ENCODE data around the gene PDE3B.
"Not testable (repeated sequence)": the region's sequence is repeated elsewhere in the genome, so short reads cannot be mapped to it uniquely, and the experiment has no call there.

PDE3B gene

GRCh38 chr11:14873632-14874031 is 230.0 kb downstream of the PDE3B start:
- H3K27me3 ChIP-seq (ENCODE audit: low read depth, low read length): no peaks in the 10 kb centered on the region
- H3K36me3 ChIP-seq (ENCODE audit: control insufficient read depth in 1 of 2, insufficient read depth in 2 of 2, low read length in 2 of 2): peaks cover 4 to 11% of the 10 kb centered on the region in 2 donors
- no peak overlapping the region for H3K4me3 ChIP-seq (ENCODE audit: low read depth in 1 of 2, low read length in 2 of 2)
- H3K4me1 ChIP-seq (ENCODE audit: control insufficient read depth in 1 of 2, insufficient read depth in 2 of 2, low read length in 2 of 2): no peaks in the 10 kb centered on the region
- H3K27ac ChIP-seq (ENCODE audit: low read length): no peak overlapping the region
- no peaks in the 10 kb centered on the region for H3K9me3 ChIP-seq (ENCODE audit: control insufficient read depth in 1 of 2, low read length in 2 of 2)

GRCh38 chr11:14875163-14875562 is 231.6 kb downstream of the PDE3B start:
- Histone ChIP-seq H3K27me3 (ENCODE audit: low read depth, low read length) (no peaks in the 10 kb centered on the region), H3K36me3 (ENCODE audit: control insufficient read depth in 1 of 2, insufficient read depth in 2 of 2, low read length in 2 of 2) (peaks cover 11 to 16% of the 10 kb centered on the region in 2 donors), H3K9me3 (ENCODE audit: control insufficient read depth in 1 of 2, low read length in 2 of 2) (no peaks in the 10 kb centered on the region), H3K4me1 (ENCODE audit: control insufficient read depth in 1 of 2, insufficient read depth in 2 of 2, low read length in 2 of 2) (no peaks in the 10 kb centered on the region), H3K4me3 (ENCODE audit: low read depth in 1 of 2, low read length in 2 of 2) (no peak overlapping the region), H3K27ac (ENCODE audit: low read length) (no peak overlapping the region)

GRCh38 chr11:14881576-14882193 is 238.1 kb downstream of the PDE3B start:
- Histone ChIP-seq H3K4me3 (ENCODE audit: low read depth in 1 of 2, low read length in 2 of 2) (no peak overlapping the region), H3K27ac (ENCODE audit: low read length) (no peak overlapping the region), H3K36me3 (ENCODE audit: control insufficient read depth in 1 of 2, insufficient read depth in 2 of 2, low read length in 2 of 2) (peaks cover 12 to 16% of the 10 kb centered on the region in 2 donors)

GRCh38 chr11:14882196-14882595 is 238.6 kb downstream of the PDE3B start:
- H3K4me1 ChIP-seq (ENCODE audit: control insufficient read depth in 1 of 2, insufficient read depth in 2 of 2, low read length in 2 of 2): no peaks in the 10 kb centered on the region
- H3K9me3 ChIP-seq (ENCODE audit: control insufficient read depth in 1 of 2, low read length in 2 of 2): no peaks in the 10 kb centered on the region
- peaks cover 12 to 16% of the 10 kb centered on the region in 2 donors for H3K36me3 ChIP-seq (ENCODE audit: control insufficient read depth in 1 of 2, insufficient read depth in 2 of 2, low read length in 2 of 2)
- no peak overlapping the region for H3K4me3 ChIP-seq (ENCODE audit: low read depth in 1 of 2, low read length in 2 of 2)
- H3K27me3 ChIP-seq (ENCODE audit: low read depth, low read length): no peaks in the 10 kb centered on the region
- H3K27ac ChIP-seq (ENCODE audit: low read length): no peak overlapping the region

More at GRCh38 chr11:14881576-14882193, 238.1 kb downstream of the PDE3B start:
- H3K27me3 ChIP-seq (ENCODE audit: low read depth, low read length): no peaks in the 10 kb centered on the region
- H3K9me3 ChIP-seq (ENCODE audit: control insufficient read depth in 1 of 2, low read length in 2 of 2): no peaks in the 10 kb centered on the region
- no peaks in the 10 kb centered on the region for H3K4me1 ChIP-seq (ENCODE audit: control insufficient read depth in 1 of 2, insufficient read depth in 2 of 2, low read length in 2 of 2)

- H3K27me3 ChIP-seq (ENCODE audit: low read depth, low read length); H3K9me3 ChIP-seq (ENCODE audit: control insufficient read depth in 1 of 2, low read length in 2 of 2); H3K4me3 ChIP-seq (ENCODE audit: low read depth in 1 of 2, low read length in 2 of 2); H3K36me3 ChIP-seq (ENCODE audit: control insufficient read depth in 1 of 2, insufficient read depth in 2 of 2, low read length in 2 of 2); H3K4me1 ChIP-seq (ENCODE audit: control insufficient read depth in 1 of 2, insufficient read depth in 2 of 2, low read length in 2 of 2); H3K27ac ChIP-seq (ENCODE audit: low read length): not testable (repeated sequence)
These were observed 240.1 kb downstream of the PDE3B start for GRCh38 chr11:14883683-14884082.

- Histone ChIP-seq H3K27me3 (ENCODE audit: low read depth, low read length) (no peaks in the 10 kb centered on the region), H3K27ac (ENCODE audit: low read length) (no peak overlapping the region), H3K4me3 (ENCODE audit: low read depth in 1 of 2, low read length in 2 of 2) (no peak overlapping the region), H3K9me3 (ENCODE audit: control insufficient read depth in 1 of 2, low read length in 2 of 2) (no peaks in the 10 kb centered on the region), H3K4me1 (ENCODE audit: control insufficient read depth in 1 of 2, insufficient read depth in 2 of 2, low read length in 2 of 2) (peaks cover 3 to 6% of the 10 kb centered on the region in 2 donors), H3K36me3 (ENCODE audit: control insufficient read depth in 1 of 2, insufficient read depth in 2 of 2, low read length in 2 of 2) (peaks cover 0 to 5% of the 10 kb centered on the region in 2 donors)
These were observed 241.2 kb downstream of the PDE3B start for GRCh38 chr11:14884667-14885273.

GRCh38 chr11:14886513-14886912 is 242.9 kb downstream of the PDE3B start:
- H3K9me3 ChIP-seq (ENCODE audit: control insufficient read depth in 1 of 2, low read length in 2 of 2): no peaks in the 10 kb centered on the region
- no peak overlapping the region for H3K27ac ChIP-seq (ENCODE audit: low read length)
- H3K36me3 ChIP-seq (ENCODE audit: control insufficient read depth in 1 of 2, insufficient read depth in 2 of 2, low read length in 2 of 2): no peaks in the 10 kb centered on the region
- H3K4me3 ChIP-seq (ENCODE audit: low read depth in 1 of 2, low read length in 2 of 2): no peak overlapping the region
- H3K27me3 ChIP-seq (ENCODE audit: low read depth, low read length): no peaks in the 10 kb centered on the region
- peaks cover 3 to 11% of the 10 kb centered on the region in 2 donors for H3K4me1 ChIP-seq (ENCODE audit: control insufficient read depth in 1 of 2, insufficient read depth in 2 of 2, low read length in 2 of 2)

GRCh38 chr11:14891143-14892035 is 247.8 kb downstream of the PDE3B start:
- no peaks in the 10 kb centered on the region for H3K36me3 ChIP-seq (ENCODE audit: control insufficient read depth in 1 of 2, insufficient read depth in 2 of 2, low read length in 2 of 2)
- peak overlapping the region; percentile 71 to 91 for H3K4me3 ChIP-seq (ENCODE audit: low read depth in 1 of 2, low read length in 2 of 2)
- peak overlapping the region; percentile 34 for H3K27ac ChIP-seq (ENCODE audit: low read length)
- no peaks in the 10 kb centered on the region for H3K27me3 ChIP-seq (ENCODE audit: low read depth, low read length)
- H3K9me3 ChIP-seq (ENCODE audit: control insufficient read depth in 1 of 2, low read length in 2 of 2): no peaks in the 10 kb centered on the region
- peaks cover 3 to 14% of the 10 kb centered on the region in 2 donors for H3K4me1 ChIP-seq (ENCODE audit: control insufficient read depth in 1 of 2, insufficient read depth in 2 of 2, low read length in 2 of 2)

GRCh38 chr11:14892036-14892556 is 248.5 kb downstream of the PDE3B start, which contains the start of gene CYP2R1:
TSS of gene CYP2R1 (minus strand) at chr11:14892231. CDS start at chr11:14892205, 26 bp downstream.
- Histone ChIP-seq H3K27ac (ENCODE audit: low read length) (peak within 1 kb of the TSS; percentile 34), H3K4me1 (ENCODE audit: control insufficient read depth in 1 of 2, insufficient read depth in 2 of 2, low read length in 2 of 2) (peaks cover 3 to 14% of the 10 kb centered on the region in 2 donors), H3K27me3 (ENCODE audit: low read depth, low read length) (no peaks in the 10 kb centered on the region), H3K4me3 (ENCODE audit: low read depth in 1 of 2, low read length in 2 of 2) (peak within 1 kb of the TSS; percentile 71 to 91), H3K36me3 (ENCODE audit: control insufficient read depth in 1 of 2, insufficient read depth in 2 of 2, low read length in 2 of 2) (no peaks in the 10 kb centered on the region), H3K9me3 (ENCODE audit: control insufficient read depth in 1 of 2, low read length in 2 of 2) (no peaks in the 10 kb centered on the region)

- no peaks in the 10 kb centered on the region for H3K9me3 ChIP-seq (ENCODE audit: control insufficient read depth in 1 of 2, low read length in 2 of 2)
- H3K4me1 ChIP-seq (ENCODE audit: control insufficient read depth in 1 of 2, insufficient read depth in 2 of 2, low read length in 2 of 2): peaks cover 3 to 14% of the 10 kb centered on the region in 2 donors
- H3K4me3 ChIP-seq (ENCODE audit: low read depth in 1 of 2, low read length in 2 of 2): peak overlapping the region; percentile 71 to 91
- H3K27ac ChIP-seq (ENCODE audit: low read length): no peak overlapping the region
- H3K36me3 ChIP-seq (ENCODE audit: control insufficient read depth in 1 of 2, insufficient read depth in 2 of 2, low read length in 2 of 2): no peaks in the 10 kb centered on the region
- no peaks in the 10 kb centered on the region for H3K27me3 ChIP-seq (ENCODE audit: low read depth, low read length)
These were observed 249.0 kb downstream of the PDE3B start for GRCh38 chr11:14892577-14892976.

All from muscle layer of duodenum (tissue), 2 donors.